HEK293 (cell line): Measurements from ENCODE around the gene CRACDL.

ENCODE experiments used
- PRDM4 ChIP-seq: fragments of 450-650 bp; formaldehyde crosslinking; IDR thresholded peaks from 2 replicates; pipeline ENCODE4 v1.5.1; 2017; ENCODE audit warnings: missing biosample characterization, missing genetic modification characterization
- SP2 ChIP-seq: fragments of 450-650 bp; formaldehyde crosslinking; IDR thresholded peaks from 2 replicates; pipeline ENCODE4 v1.5.1; 2016; ENCODE audit warnings: missing biosample characterization, missing genetic modification characterization
- YY1 ChIP-seq: fragments of 450-650 bp; formaldehyde crosslinking; IDR thresholded peaks from 2 replicates; pipeline ENCODE4 v1.5.1; 2018; ENCODE audit warnings: missing biosample characterization, missing genetic modification characterization
- ZEB2 ChIP-seq: fragments of 450-650 bp; formaldehyde crosslinking; IDR thresholded peaks from 2 replicates; pipeline ENCODE4 v1.5.1; 2016; ENCODE audit warnings: missing biosample characterization, missing genetic modification characterization
- ZNF138 ChIP-seq: fragments of 450-650 bp; formaldehyde crosslinking; IDR thresholded peaks from 2 replicates; pipeline ENCODE4 v1.5.1; 2016; ENCODE audit warnings: missing biosample characterization, missing genetic modification characterization, borderline replicate concordance
- ZNF529 ChIP-seq: fragments of 450-650 bp; formaldehyde crosslinking; IDR thresholded peaks from 2 replicates; pipeline ENCODE4 v1.5.1; 2017; ENCODE audit warnings: missing genetic modification characterization, missing biosample characterization; ENCODE audit not compliant: insufficient replicate concordance
- ZNF555 ChIP-seq: fragments of 450-650 bp; formaldehyde crosslinking; conservative IDR thresholded peaks from 2 replicates; pipeline ENCODE4 v1.5.1; 2017; ENCODE audit warnings: missing biosample characterization, mild to moderate bottlenecking, missing genetic modification characterization, inconsistent platforms
- ZNF580 ChIP-seq: fragments of 450-650 bp; formaldehyde crosslinking; IDR thresholded peaks from 2 replicates; pipeline ENCODE4 v1.5.1; 2016; ENCODE audit warnings: missing biosample characterization, missing genetic modification characterization
- ZNF645 ChIP-seq: fragments of 450-650 bp; formaldehyde crosslinking; IDR thresholded peaks from 2 replicates; pipeline ENCODE4; 2016; ENCODE audit warnings: missing biosample characterization, missing genetic modification characterization
- ZNF670 ChIP-seq: fragments of 450-650 bp; formaldehyde crosslinking; IDR thresholded peaks from 2 replicates; pipeline ENCODE4 v1.5.1; 2016; ENCODE audit warnings: missing biosample characterization, missing genetic modification characterization, low read depth
- ZNF707 ChIP-seq: fragments of 450-650 bp; formaldehyde crosslinking; IDR thresholded peaks from 2 replicates; pipeline ENCODE4 v1.5.1; 2016; ENCODE audit warnings: missing biosample characterization, missing genetic modification characterization
- ZNF843 ChIP-seq: fragments of 450-650 bp; formaldehyde crosslinking; IDR thresholded peaks from 2 replicates; pipeline ENCODE4 v1.5.1; 2016; ENCODE audit warnings: missing biosample characterization, missing genetic modification characterization
- TF ChIP-seq, protein P1 (sequence below): fragments of 450-650 bp; formaldehyde crosslinking; IDR thresholded peaks from 2 replicates; pipeline ENCODE4 v1.5.1; 2016; ENCODE audit warnings: missing biosample characterization, missing genetic modification characterization
- TF ChIP-seq, protein P2 (sequence below): fragments of 450-650 bp; formaldehyde crosslinking; IDR thresholded peaks from 2 replicates; pipeline ENCODE4 v1.5.1; 2016; ENCODE audit warnings: missing biosample characterization, missing genetic modification characterization, low read depth

- TF ChIP-seq ZNF529 (tag by site-specific recombination) (no peak), PRDM4 (tag by site-specific recombination) (no peak), ZNF555 (tag by site-specific recombination) (no peak), ZNF670 (tag by site-specific recombination) (no peak), ZNF645 (tag by site-specific recombination) (no peak), YY1 (tag by site-specific recombination) (no peak), ZNF580 (no peak), ZNF843 (no peak), ZNF138 (no peak), ZNF707 (tag by site-specific recombination) (no peak), SP2 (no peak), ZEB2 (tag by site-specific recombination) (no peak)
- TF ChIP-seq, protein P1, sequence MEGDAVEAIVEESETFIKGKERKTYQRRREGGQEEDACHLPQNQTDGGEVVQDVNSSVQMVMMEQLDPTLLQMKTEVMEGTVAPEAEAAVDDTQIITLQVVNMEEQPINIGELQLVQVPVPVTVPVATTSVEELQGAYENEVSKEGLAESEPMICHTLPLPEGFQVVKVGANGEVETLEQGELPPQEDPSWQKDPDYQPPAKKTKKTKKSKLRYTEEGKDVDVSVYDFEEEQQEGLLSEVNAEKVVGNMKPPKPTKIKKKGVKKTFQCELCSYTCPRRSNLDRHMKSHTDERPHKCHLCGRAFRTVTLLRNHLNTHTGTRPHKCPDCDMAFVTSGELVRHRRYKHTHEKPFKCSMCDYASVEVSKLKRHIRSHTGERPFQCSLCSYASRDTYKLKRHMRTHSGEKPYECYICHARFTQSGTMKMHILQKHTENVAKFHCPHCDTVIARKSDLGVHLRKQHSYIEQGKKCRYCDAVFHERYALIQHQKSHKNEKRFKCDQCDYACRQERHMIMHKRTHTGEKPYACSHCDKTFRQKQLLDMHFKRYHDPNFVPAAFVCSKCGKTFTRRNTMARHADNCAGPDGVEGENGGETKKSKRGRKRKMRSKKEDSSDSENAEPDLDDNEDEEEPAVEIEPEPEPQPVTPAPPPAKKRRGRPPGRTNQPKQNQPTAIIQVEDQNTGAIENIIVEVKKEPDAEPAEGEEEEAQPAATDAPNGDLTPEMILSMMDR (tag by site-specific recombination): no peak
- TF ChIP-seq, protein P2, sequence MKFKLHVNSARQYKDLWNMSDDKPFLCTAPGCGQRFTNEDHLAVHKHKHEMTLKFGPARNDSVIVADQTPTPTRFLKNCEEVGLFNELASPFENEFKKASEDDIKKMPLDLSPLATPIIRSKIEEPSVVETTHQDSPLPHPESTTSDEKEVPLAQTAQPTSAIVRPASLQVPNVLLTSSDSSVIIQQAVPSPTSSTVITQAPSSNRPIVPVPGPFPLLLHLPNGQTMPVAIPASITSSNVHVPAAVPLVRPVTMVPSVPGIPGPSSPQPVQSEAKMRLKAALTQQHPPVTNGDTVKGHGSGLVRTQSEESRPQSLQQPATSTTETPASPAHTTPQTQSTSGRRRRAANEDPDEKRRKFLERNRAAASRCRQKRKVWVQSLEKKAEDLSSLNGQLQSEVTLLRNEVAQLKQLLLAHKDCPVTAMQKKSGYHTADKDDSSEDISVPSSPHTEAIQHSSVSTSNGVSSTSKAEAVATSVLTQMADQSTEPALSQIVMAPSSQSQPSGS (tag by site-specific recombination): no peak
These were observed at the start of gene CRACDL for GRCh38 chr2:98935777-98936352.
